A673 (cell line): ENCODE data around the gene SLC25A21. TPM values are rescaled to one million over a fixed set of nuclear protein-coding genes. Genes with fewer than 3 reads are reported as not detected.

Experiments
- BruUV-seq: library from RNA; stranded (reverse); fragments of 400-500 nt; replicated peaks from 2 replicates; lab custom pipeline; 2021; lab: Mats Ljungman, UMichigan
- CTCF ChIA-PET: fragments of 300-600 bp; sonication (Branson Sonifier 250); formaldehyde crosslinking; loops from one replicate; lab custom pipeline; 2022; ENCODE audit warnings: antibody characterized with exemption; lab: Charles Lee
- POLR2A ChIA-PET: fragments of 300-600 bp; sonication (Branson Sonifier 250); formaldehyde crosslinking; loops from one replicate; lab custom pipeline; 2022; ENCODE audit warnings: antibody characterized with exemption; ENCODE audit not compliant: low non-redundant PET; lab: Charles Lee
- DNase-seq: peaks from one replicate; pipeline ENCODE4 v3.0.0-alpha.2; 2015; ENCODE audit warnings: low spot score
- H3K27ac ChIP-seq: fragments of 200-600 bp; sonication (generic); 2 replicates; pipeline ENCODE4 v1.5.1; 2016; ENCODE audit warnings: mixed run types, low read depth, mild to moderate bottlenecking, mixed read lengths, antibody characterized with exemption, low read length; ENCODE audit not compliant: poor library complexity, severe bottlenecking
- H3K27me3 ChIP-seq: fragments of 200-600 bp; sonication (generic); replicated peaks from 2 replicates; pipeline ENCODE4 v1.6.1; 2017; ENCODE audit warnings: mixed run types, low read depth, mild to moderate bottlenecking, mixed read lengths, antibody characterized with exemption, low read length; ENCODE audit not compliant: insufficient read depth, poor library complexity
- H3K36me3 ChIP-seq: fragments of 200-600 bp; sonication (generic); 2 replicates; pipeline ENCODE4 v1.6.1; 2016; ENCODE audit warnings: mixed run types, mild to moderate bottlenecking, mixed read lengths, antibody characterized with exemption, low read length; ENCODE audit not compliant: insufficient read depth, poor library complexity, severe bottlenecking
- H3K4me1 ChIP-seq: fragments of 200-600 bp; sonication (generic); 2 replicates; pipeline ENCODE4 v1.6.1; 2017; ENCODE audit warnings: mixed run types, mild to moderate bottlenecking, mixed read lengths, antibody characterized with exemption, low read length; ENCODE audit not compliant: insufficient read depth, poor library complexity, severe bottlenecking
- H3K4me3 ChIP-seq: fragments of 200-600 bp; sonication (generic); 2 replicates; pipeline ENCODE4 v1.5.1; 2016; ENCODE audit warnings: low read depth, mixed run types, mild to moderate bottlenecking, mixed read lengths, low read length; ENCODE audit not compliant: poor library complexity, severe bottlenecking
- H3K9me3 ChIP-seq: fragments of 200-600 bp; sonication (generic); 2 replicates; pipeline ENCODE4 v1.6.1; 2016; ENCODE audit warnings: mixed run types, low read depth, mild to moderate bottlenecking, mixed read lengths, antibody characterized with exemption, low read length; ENCODE audit not compliant: poor library complexity, severe bottlenecking
- CTCF ChIP-seq: fragments of 300-800, 200-600 bp; sonication (generic); conservative IDR thresholded peaks from 2 replicates; pipeline ENCODE4 v1.5.1; 2017; ENCODE audit warnings: low read depth, mild to moderate bottlenecking, antibody characterized with exemption, low read length, moderate library complexity, mixed read lengths
- EZH2 ChIP-seq: fragments of 200-600 bp; sonication (generic); IDR thresholded peaks from 2 replicates; pipeline ENCODE4 v1.6.1; 2017; ENCODE audit warnings: borderline replicate concordance, low read depth, mild to moderate bottlenecking, mixed read lengths, antibody characterized with exemption, low read length; ENCODE audit not compliant: poor library complexity, severe bottlenecking
- intact Hi-C: fragments of 100-400 bp; cut with micrococcal nuclease; formaldehyde crosslinking; loops from one replicate; pipeline ENCODE4 v1.10.0; 2022; ENCODE audit not compliant: unreplicated experiment
- total RNA-seq: library from RNA; stranded (reverse); gene quantifications from 2 replicates; pipeline ENCODE4 v1.2.3, GENCODE V29; 2021

Gene SLC25A21
- total RNA-seq, 1 experiment from 2014 or later = 4.7 TPM

GRCh38 chr14:36805131-36805559 is 367.3 kb downstream of the SLC25A21 start:
- DNase-seq = no peak
- BruUV-seq = no TSS peak
- POLR2A ChIA-PET = no interaction called here
- intact Hi-C loops = no loop called here
- Histone ChIP-seq H3K36me3 (no peaks in the 10 kb centered on the region), H3K27ac (no peak overlapping the region), H3K9me3 (no peaks in the 10 kb centered on the region), H3K4me3 (no peak overlapping the region), H3K4me1 (peaks cover 15% of the 10 kb centered on the region), H3K27me3 (peaks cover 4% of the 10 kb centered on the region)
- no peak for TF ChIP-seq EZH2
- TF ChIP-seq CTCF = no peak
- CTCF ChIA-PET = no interaction called here

- Histone ChIP-seq H3K27me3 (no peaks in the 10 kb centered on the region), H3K27ac (no peak overlapping the region), H3K4me1 (no peaks in the 10 kb centered on the region), H3K9me3 (no peaks in the 10 kb centered on the region), H3K4me3 (no peak overlapping the region), H3K36me3 (no peaks in the 10 kb centered on the region)
- intact Hi-C loops = no loop called here
- ChIA-PET CTCF (no interaction called here), POLR2A (no interaction called here)
- no peak for TF ChIP-seq EZH2
- TF ChIP-seq CTCF = no peak
- no peak for DNase-seq
- no TSS peak for BruUV-seq
Measured at GRCh38 chr14:36797634-36798033, 374.8 kb downstream of the SLC25A21 start.

- DNase-seq = no peak
- no peaks in the 10 kb centered on the region for H3K9me3 ChIP-seq
- no peak overlapping the region for H3K4me3 ChIP-seq
- peaks cover 12% of the 10 kb centered on the region for H3K4me1 ChIP-seq
- ChIA-PET CTCF (no interaction called here), POLR2A (no interaction called here)
- intact Hi-C loops = no loop called here
- no peaks in the 10 kb centered on the region for H3K36me3 ChIP-seq
- no peak for TF ChIP-seq EZH2
- TF ChIP-seq CTCF = no peak
- H3K27me3 ChIP-seq = no peaks in the 10 kb centered on the region
- H3K27ac ChIP-seq = no peak overlapping the region
- BruUV-seq = no TSS peak
Measured at GRCh38 chr14:36791402-36791801, 381.0 kb downstream of the SLC25A21 start.
